Stomach smooth muscle (tissue), 2 donors: Measurements from ENCODE around the gene MBP.

Experiments used
- H3K27ac ChIP-seq: one replicate; pipeline ENCODE4 v1.7.0; 2013; ENCODE audit warnings: mild to moderate bottlenecking, low read length, inconsistent platforms
- H3K27me3 ChIP-seq, 2 donors: one replicate each; pipeline ENCODE4 v1.7.0; 2013; ENCODE audit warnings: low read length in 2 of 2; ENCODE audit not compliant: insufficient read depth in 2 of 2, control insufficient read depth in 1 of 2
- H3K36me3 ChIP-seq, 2 donors: one replicate each; pipeline ENCODE4 v1.7.0; 2013; ENCODE audit warnings: low read length in 2 of 2; ENCODE audit not compliant: control insufficient read depth in 2 of 2, insufficient read depth in 2 of 2
- H3K4me1 ChIP-seq: one replicate; pipeline ENCODE4 v1.7.0; 2013; ENCODE audit warnings: low read length; ENCODE audit not compliant: control insufficient read depth, insufficient read depth
- H3K4me3 ChIP-seq, 2 donors: one replicate each; pipeline ENCODE4 v1.7.0; 2013; ENCODE audit warnings: low read length in 2 of 2
- H3K9ac ChIP-seq, 2 donors: one replicate each; pipeline ENCODE4 v1.7.0; 2013; ENCODE audit warnings: low read length in 2 of 2, mild to moderate bottlenecking in 1 of 2
- H3K9me3 ChIP-seq, 2 donors: one replicate each; pipeline ENCODE4 v1.7.0; 2013; ENCODE audit warnings: low read length in 2 of 2; ENCODE audit not compliant: control insufficient read depth in 2 of 2
- donor health status: healthy.
- donor health status: Pancreatic carcinoma.

Gene MBP

GRCh38 chr18:77068321-77069312 is 64.0 kb downstream of the MBP start:
- H3K4me1 ChIP-seq, result peaks cover 46% of the 10 kb centered on the region
- H3K27ac ChIP-seq, result peak overlapping the region; percentile 75
- no peaks in the 10 kb centered on the region for H3K27me3 ChIP-seq
- H3K9ac ChIP-seq, result peak overlapping the region in 1 of 2 donors; percentile 29
- H3K4me3 ChIP-seq, result peak overlapping the region in 1 of 2 donors; percentile 52
- no peaks in the 10 kb centered on the region for H3K36me3 ChIP-seq
- H3K9me3 ChIP-seq, result no peaks in the 10 kb centered on the region

- peak overlapping the region in 1 of 2 donors; percentile 52 for H3K4me3 ChIP-seq
- peak overlapping the region; percentile 75 for H3K27ac ChIP-seq
- H3K4me1 ChIP-seq, result peaks cover 46% of the 10 kb centered on the region
- H3K9me3 ChIP-seq, result no peaks in the 10 kb centered on the region
- H3K9ac ChIP-seq, result peak overlapping the region in 1 of 2 donors; percentile 21
- peaks cover 0 to 7% of the 10 kb centered on the region in 2 donors for H3K36me3 ChIP-seq
- no peaks in the 10 kb centered on the region for H3K27me3 ChIP-seq
Measured at GRCh38 chr18:77067291-77068061, 65.1 kb downstream of the MBP start.

- no peaks in the 10 kb centered on the region for H3K9me3 ChIP-seq
- no peak overlapping the region for H3K9ac ChIP-seq
- H3K4me3 ChIP-seq, result no peak overlapping the region
- H3K27me3 ChIP-seq, result no peaks in the 10 kb centered on the region
- H3K4me1 ChIP-seq, result peaks cover 43% of the 10 kb centered on the region
- H3K36me3 ChIP-seq, result peaks cover 0 to 9% of the 10 kb centered on the region in 2 donors
- peak overlapping the region; percentile 75 for H3K27ac ChIP-seq
Measured at GRCh38 chr18:77066689-77067088, 65.9 kb downstream of the MBP start.

GRCh38 chr18:77066101-77066500 is 66.5 kb downstream of the MBP start:
- Histone ChIP-seq H3K4me1 (peaks cover 40% of the 10 kb centered on the region), H3K36me3 (peaks cover 0 to 12% of the 10 kb centered on the region in 2 donors), H3K27ac (no peak overlapping the region)

GRCh38 chr18:77065221-77065981 is 67.2 kb downstream of the MBP start:
- peaks cover 40% of the 10 kb centered on the region for H3K4me1 ChIP-seq
- peaks cover 0 to 12% of the 10 kb centered on the region in 2 donors for H3K36me3 ChIP-seq
- H3K27me3 ChIP-seq, result no peaks in the 10 kb centered on the region
- no peak overlapping the region for H3K27ac ChIP-seq
- no peak overlapping the region for H3K4me3 ChIP-seq
- H3K9ac ChIP-seq, result no peak overlapping the region
- H3K9me3 ChIP-seq, result no peaks in the 10 kb centered on the region

More at GRCh38 chr18:77066101-77066500, 66.5 kb downstream of the MBP start:
- H3K4me3 ChIP-seq, result no peak overlapping the region
- no peak overlapping the region for H3K9ac ChIP-seq
- no peaks in the 10 kb centered on the region for H3K9me3 ChIP-seq
- no peaks in the 10 kb centered on the region for H3K27me3 ChIP-seq

GRCh38 chr18:77063260-77063659 is 69.3 kb downstream of the MBP start:
- Histone ChIP-seq H3K9ac (no peak overlapping the region), H3K4me1 (peaks cover 31% of the 10 kb centered on the region), H3K36me3 (peaks cover 0 to 12% of the 10 kb centered on the region in 2 donors), H3K27ac (no peak overlapping the region), H3K27me3 (no peaks in the 10 kb centered on the region), H3K9me3 (no peaks in the 10 kb centered on the region), H3K4me3 (no peak overlapping the region)

- Histone ChIP-seq H3K4me1 (peaks cover 27% of the 10 kb centered on the region), H3K9me3 (no peaks in the 10 kb centered on the region), H3K27me3 (no peaks in the 10 kb centered on the region), H3K36me3 (peaks cover 0 to 12% of the 10 kb centered on the region in 2 donors), H3K9ac (no peak overlapping the region), H3K27ac (peak overlapping the region; percentile 49), H3K4me3 (no peak overlapping the region)
Measured at GRCh38 chr18:77062518-77063003, 70.0 kb downstream of the MBP start.

GRCh38 chr18:77061946-77062517 is 70.6 kb downstream of the MBP start:
- Histone ChIP-seq H3K4me3 (no peak overlapping the region), H3K4me1 (peaks cover 27% of the 10 kb centered on the region), H3K27ac (peak overlapping the region; percentile 49)

GRCh38 chr18:77061281-77061945 is 71.2 kb downstream of the MBP start:
- Histone ChIP-seq H3K27me3 (no peaks in the 10 kb centered on the region), H3K4me1 (peaks cover 30% of the 10 kb centered on the region), H3K9me3 (no peaks in the 10 kb centered on the region), H3K36me3 (peaks cover 0 to 12% of the 10 kb centered on the region in 2 donors), H3K27ac (no peak overlapping the region), H3K4me3 (no peak overlapping the region), H3K9ac (no peak overlapping the region)

More at GRCh38 chr18:77061946-77062517, 70.6 kb downstream of the MBP start:
- H3K36me3 ChIP-seq, result peaks cover 0 to 12% of the 10 kb centered on the region in 2 donors
- H3K9ac ChIP-seq, result no peak overlapping the region
- H3K9me3 ChIP-seq, result no peaks in the 10 kb centered on the region
- no peaks in the 10 kb centered on the region for H3K27me3 ChIP-seq
